Lower leg skin (tissue), 3 donors: ENCODE data around the gene ARID1B.

Experiments used
- CTCF ChIP-seq, 3 donors: fragments of 450-650 bp; IDR thresholded peaks; one replicate each; pipeline ENCODE4 v1.5.1; 2016; ENCODE audit warnings: antibody characterized with exemption in 3 of 3, mild to moderate bottlenecking in 3 of 3, moderate library complexity in 2 of 3
- POLR2A ChIP-seq, 2 donors: fragments of 450-650 bp; IDR thresholded peaks; one replicate each; pipeline ENCODE4 v1.6.1; 2016 to 2017; ENCODE audit warnings: antibody characterized with exemption in 2 of 2, mild to moderate bottlenecking in 1 of 2, moderate library complexity in 1 of 2

GRCh38 chr6:157206359-157206815 is 429.2 kb downstream of the ARID1B start:
- TF ChIP-seq POLR2A (IDR thresholded peaks at IDR 0.05) (no peak), CTCF (IDR thresholded peaks at IDR 0.05) (no peak)
